Testis (tissue), 2 donors: ENCODE data around the gene ITCH.

Source experiments
- POLR2A ChIP-seq: fragments of 450-650 bp; IDR thresholded peaks from one replicate; pipeline ENCODE4 v1.6.1; 2017; ENCODE audit warnings: antibody characterized with exemption, mild to moderate bottlenecking, moderate library complexity
- TF ChIP-seq, protein P1 (sequence below), 3 experiments: fragments of 450-650 bp in 2 of 3; fragments of 200-600 bp in 1 of 3; sonication (generic) in 1 of 3; IDR thresholded peaks; one replicate each; pipeline ENCODE4 v1.5.1; 2016 to 2019; ENCODE audit warnings: antibody characterized with exemption in 3 of 3, mild to moderate bottlenecking in 2 of 3, moderate library complexity in 1 of 3

DNA sequence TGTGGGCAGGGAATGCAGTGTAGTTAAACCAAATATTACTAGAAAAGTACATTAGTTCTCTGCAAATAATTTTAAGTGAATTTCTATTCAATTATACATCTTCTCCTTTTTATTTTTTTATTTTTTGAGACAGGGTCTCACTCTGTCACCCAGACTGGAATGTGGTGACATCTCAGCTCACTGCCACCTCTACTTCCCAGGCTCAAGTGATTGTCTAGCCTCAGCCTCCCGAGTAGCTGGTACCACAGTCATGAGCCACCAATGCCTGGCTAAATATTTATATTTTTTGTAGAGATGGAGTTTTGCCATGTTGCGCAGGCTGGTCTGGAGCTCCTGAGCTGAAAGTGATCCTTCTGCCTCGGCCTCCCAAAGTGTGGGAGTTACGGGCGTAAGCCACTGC, 76.1 kb downstream of the ITCH start:
- TF ChIP-seq, protein P1, sequence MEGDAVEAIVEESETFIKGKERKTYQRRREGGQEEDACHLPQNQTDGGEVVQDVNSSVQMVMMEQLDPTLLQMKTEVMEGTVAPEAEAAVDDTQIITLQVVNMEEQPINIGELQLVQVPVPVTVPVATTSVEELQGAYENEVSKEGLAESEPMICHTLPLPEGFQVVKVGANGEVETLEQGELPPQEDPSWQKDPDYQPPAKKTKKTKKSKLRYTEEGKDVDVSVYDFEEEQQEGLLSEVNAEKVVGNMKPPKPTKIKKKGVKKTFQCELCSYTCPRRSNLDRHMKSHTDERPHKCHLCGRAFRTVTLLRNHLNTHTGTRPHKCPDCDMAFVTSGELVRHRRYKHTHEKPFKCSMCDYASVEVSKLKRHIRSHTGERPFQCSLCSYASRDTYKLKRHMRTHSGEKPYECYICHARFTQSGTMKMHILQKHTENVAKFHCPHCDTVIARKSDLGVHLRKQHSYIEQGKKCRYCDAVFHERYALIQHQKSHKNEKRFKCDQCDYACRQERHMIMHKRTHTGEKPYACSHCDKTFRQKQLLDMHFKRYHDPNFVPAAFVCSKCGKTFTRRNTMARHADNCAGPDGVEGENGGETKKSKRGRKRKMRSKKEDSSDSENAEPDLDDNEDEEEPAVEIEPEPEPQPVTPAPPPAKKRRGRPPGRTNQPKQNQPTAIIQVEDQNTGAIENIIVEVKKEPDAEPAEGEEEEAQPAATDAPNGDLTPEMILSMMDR (IDR thresholded peaks at IDR 0.05), result no peak
- no peak for TF ChIP-seq POLR2A
